Thyroid gland (tissue), 4 donors: ENCODE results near the gene SCP2D1.

Source experiments
- POLR2A ChIP-seq, 2 donors: fragments of 450-650 bp; IDR thresholded peaks; one replicate each; pipeline ENCODE4 v1.6.1; 2017; ENCODE audit warnings: antibody characterized with exemption in 2 of 2, mild to moderate bottlenecking in 2 of 2, moderate library complexity in 1 of 2
- TF ChIP-seq, protein P1 (sequence below), 6 experiments: fragments of 200-600 bp in 3 of 6; fragments of 450-650 bp in 3 of 6; sonication (generic) in 3 of 6; IDR thresholded peaks; one replicate each; pipeline ENCODE4 v1.5.1; 2016 to 2019; ENCODE audit warnings: antibody characterized with exemption in 6 of 6, mild to moderate bottlenecking in 2 of 6, inconsistent platforms in 1 of 6, moderate library complexity in 1 of 6

DNA sequence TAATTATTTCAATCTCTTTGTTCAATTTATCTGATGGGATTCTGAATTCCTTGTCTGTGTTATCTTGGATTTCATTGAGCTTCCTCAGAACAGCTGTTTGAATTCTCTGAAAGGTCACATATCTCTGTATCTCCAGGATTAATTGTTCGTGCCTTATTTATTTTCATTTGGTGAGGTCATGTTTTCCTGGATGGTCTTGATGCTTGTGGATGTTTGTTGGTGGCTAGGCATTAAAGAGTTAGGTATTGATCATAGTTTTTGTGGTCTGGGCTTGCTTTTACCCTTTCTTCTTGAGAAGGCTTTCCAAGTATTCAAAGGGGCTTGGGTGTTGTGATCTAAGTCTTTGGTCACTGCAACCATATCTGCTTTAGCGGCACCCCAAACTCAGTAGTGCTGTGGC lies 39.4 kb upstream of the SCP2D1 start:
- TF ChIP-seq, protein P1, sequence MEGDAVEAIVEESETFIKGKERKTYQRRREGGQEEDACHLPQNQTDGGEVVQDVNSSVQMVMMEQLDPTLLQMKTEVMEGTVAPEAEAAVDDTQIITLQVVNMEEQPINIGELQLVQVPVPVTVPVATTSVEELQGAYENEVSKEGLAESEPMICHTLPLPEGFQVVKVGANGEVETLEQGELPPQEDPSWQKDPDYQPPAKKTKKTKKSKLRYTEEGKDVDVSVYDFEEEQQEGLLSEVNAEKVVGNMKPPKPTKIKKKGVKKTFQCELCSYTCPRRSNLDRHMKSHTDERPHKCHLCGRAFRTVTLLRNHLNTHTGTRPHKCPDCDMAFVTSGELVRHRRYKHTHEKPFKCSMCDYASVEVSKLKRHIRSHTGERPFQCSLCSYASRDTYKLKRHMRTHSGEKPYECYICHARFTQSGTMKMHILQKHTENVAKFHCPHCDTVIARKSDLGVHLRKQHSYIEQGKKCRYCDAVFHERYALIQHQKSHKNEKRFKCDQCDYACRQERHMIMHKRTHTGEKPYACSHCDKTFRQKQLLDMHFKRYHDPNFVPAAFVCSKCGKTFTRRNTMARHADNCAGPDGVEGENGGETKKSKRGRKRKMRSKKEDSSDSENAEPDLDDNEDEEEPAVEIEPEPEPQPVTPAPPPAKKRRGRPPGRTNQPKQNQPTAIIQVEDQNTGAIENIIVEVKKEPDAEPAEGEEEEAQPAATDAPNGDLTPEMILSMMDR (IDR thresholded peaks at IDR 0.05) = no peak
- no peak for TF ChIP-seq POLR2A (IDR thresholded peaks at IDR 0.05)
